ENCODE measurements around the gene OTOG. TPM values are rescaled to one million over a fixed set of nuclear protein-coding genes. Genes with fewer than 3 reads are reported as not detected.

OTOG gene
- total RNA-seq, 1 donor: not detected

- H3K4me3 ChIP-seq (ENCODE audit: low read depth, low read length): no peak overlapping the region
- no peak for DNase-seq (ENCODE audit: low read depth)
- TF ChIP-seq CTCF (IDR thresholded peaks at IDR 0.05; ENCODE audit: insufficient read depth, low read depth, low read length): no peak
Measured at GRCh38 chr11:17505146-17505545, 41.9 kb upstream of the OTOG start.

- no peak overlapping the region for H3K4me3 ChIP-seq (ENCODE audit: low read depth, low read length)
- no peak for DNase-seq (ENCODE audit: low read depth)
- no peak for TF ChIP-seq CTCF (IDR thresholded peaks at IDR 0.05; ENCODE audit: insufficient read depth, low read depth, low read length)
Measured at GRCh38 chr11:17506314-17506713, 40.7 kb upstream of the OTOG start.

- no peak for TF ChIP-seq CTCF (IDR thresholded peaks at IDR 0.05; ENCODE audit: insufficient read depth, low read depth, low read length)
- H3K4me3 ChIP-seq (ENCODE audit: low read depth, low read length): no peak overlapping the region
- no peak for DNase-seq (ENCODE audit: low read depth)
Measured at GRCh38 chr11:17506942-17507341, 40.1 kb upstream of the OTOG start.

- TF ChIP-seq CTCF (IDR thresholded peaks at IDR 0.05; ENCODE audit: insufficient read depth, low read depth, low read length): no peak
- no peak for DNase-seq (ENCODE audit: low read depth)
- no peak overlapping the region for H3K4me3 ChIP-seq (ENCODE audit: low read depth, low read length)
Measured at GRCh38 chr11:17507773-17508172, 39.3 kb upstream of the OTOG start.

- no peak overlapping the region for H3K4me3 ChIP-seq (ENCODE audit: low read depth, low read length)
- TF ChIP-seq CTCF (IDR thresholded peaks at IDR 0.05; ENCODE audit: insufficient read depth, low read depth, low read length): no peak
- DNase-seq (ENCODE audit: low read depth): no peak
Measured at GRCh38 chr11:17508306-17508705, 38.8 kb upstream of the OTOG start.

- no peak for DNase-seq (ENCODE audit: low read depth)
- TF ChIP-seq CTCF (IDR thresholded peaks at IDR 0.05; ENCODE audit: insufficient read depth, low read depth, low read length): no peak
- no peak overlapping the region for H3K4me3 ChIP-seq (ENCODE audit: low read depth, low read length)
Measured at GRCh38 chr11:17508791-17509190, 38.3 kb upstream of the OTOG start.

- H3K4me3 ChIP-seq (ENCODE audit: low read depth, low read length): no peak overlapping the region
- no peak for DNase-seq (ENCODE audit: low read depth)
- TF ChIP-seq CTCF (IDR thresholded peaks at IDR 0.05; ENCODE audit: insufficient read depth, low read depth, low read length): no peak
Measured at GRCh38 chr11:17510507-17511206, 36.4 kb upstream of the OTOG start.

All from fibroblast of villous mesenchyme (primary cell).